ENCODE data around the gene ADAMTS13. TPM values are rescaled to one million over a fixed set of nuclear protein-coding genes. Genes with fewer than 3 reads are reported as not detected.

Gene ADAMTS13
- total and polyA plus RNA-seq, 2 donors (not counting 3 experiments of a cell fraction or from before 2014, with no cell fraction given), result 1.5 to 2.5 TPM

DNA sequence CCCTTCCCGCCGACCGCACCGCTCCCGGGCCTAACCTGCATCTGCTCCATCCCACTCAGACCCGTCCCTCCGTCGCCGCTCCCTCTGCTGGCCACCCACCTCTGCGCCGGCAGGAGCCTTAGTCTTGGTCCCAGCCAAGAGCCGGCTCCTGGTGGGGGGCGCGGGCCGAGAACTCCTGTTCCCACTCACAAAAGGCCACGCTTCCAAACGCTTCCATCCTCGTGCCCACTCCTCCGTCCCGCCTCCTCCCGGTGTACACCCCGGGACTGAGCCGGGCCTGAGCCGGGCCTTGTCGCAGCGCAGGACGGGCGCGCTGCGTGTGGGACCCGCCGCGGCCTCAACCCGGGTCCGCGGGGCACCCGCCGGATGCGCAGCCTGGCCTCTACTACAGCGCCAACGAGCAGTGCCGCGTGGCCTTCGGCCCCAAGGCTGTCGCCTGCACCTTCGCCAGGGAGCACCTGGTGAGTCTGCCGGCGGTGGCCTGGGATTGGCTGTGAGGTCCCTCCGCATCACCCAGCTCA is 7.5 kb downstream of the ADAMTS13 start:
- Histone ChIP-seq H4K20me1 (replicated peaks; ENCODE audit: control insufficient read depth, extremely low read depth, insufficient read depth, low read length) (no peaks in the 10 kb centered on the region), H3K27me3 (ENCODE audit: control insufficient read depth in 2 of 2, insufficient read depth in 2 of 2, low read length in 2 of 2) (peaks cover 9 to 19% of the 10 kb centered on the region in 2 experiments), H3K9ac (replicated peaks; ENCODE audit: extremely low read depth, insufficient read depth, low read length) (no peak overlapping the region), H2AFZ (ENCODE audit: low read depth, low read length) (no peak overlapping the region), H3K79me2 (ENCODE audit: control insufficient read depth, insufficient read depth, low read length) (no peaks in the 10 kb centered on the region), H3K27ac (ENCODE audit: insufficient read depth, low read depth, low read length) (no peak overlapping the region), H3K36me3 (ENCODE audit: control insufficient read depth in 2 of 2, extremely low read depth in 1 of 2, insufficient read depth in 2 of 2, low read length in 2 of 2) (no peaks in the 10 kb centered on the region), H3K9me3 (replicated peaks; ENCODE audit: control insufficient read depth, insufficient read depth, low read length) (no peaks in the 10 kb centered on the region), H3K4me2 (ENCODE audit: insufficient read depth, low read length) (no peak overlapping the region), H3K9me1 (replicated peaks; ENCODE audit: control insufficient read depth, extremely low read depth, insufficient read depth, low read length) (no peaks in the 10 kb centered on the region), H3K4me1 (ENCODE audit: control insufficient read depth, extremely low read depth, insufficient read depth, low read length) (no peaks in the 10 kb centered on the region), H3K4me3 (replicated peaks in 1 of 3; ENCODE audit: insufficient read depth in 1 of 3, low read depth in 1 of 3, low read length in 3 of 3) (no peak overlapping the region)
- BruUV-seq (replicated peaks), result no TSS peak
- POLR2A ChIA-PET, result no interaction called here
- CTCF ChIA-PET, result no interaction called here
- TF ChIP-seq POLR2AphosphoS5 (IDR thresholded peaks at IDR 0.05; ENCODE audit: insufficient read depth, low read depth, low read length), result no peak
- TF ChIP-seq, protein P1, sequence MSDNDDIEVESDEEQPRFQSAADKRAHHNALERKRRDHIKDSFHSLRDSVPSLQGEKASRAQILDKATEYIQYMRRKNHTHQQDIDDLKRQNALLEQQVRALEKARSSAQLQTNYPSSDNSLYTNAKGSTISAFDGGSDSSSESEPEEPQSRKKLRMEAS (IDR thresholded peaks at IDR 0.05; ENCODE audit: insufficient read depth, insufficient read length), result no peak
- TF ChIP-seq JUN (IDR thresholded peaks at IDR 0.05; ENCODE audit: borderline replicate concordance, insufficient read depth, insufficient read length, low read depth), result no peak
- TF ChIP-seq GATA2 (IDR thresholded peaks at IDR 0.05; ENCODE audit: insufficient read depth, insufficient read length, low read depth, low read length), result no peak
- TF ChIP-seq MYC (IDR thresholded peaks at IDR 0.05; ENCODE audit: low read depth, low read length), result no peak
- TF ChIP-seq EZH2 (IDR thresholded peaks at IDR 0.05; ENCODE audit: borderline replicate concordance, low read depth, low read length, severe bottlenecking), result peak; percentile 17
- TF ChIP-seq, protein P2, sequence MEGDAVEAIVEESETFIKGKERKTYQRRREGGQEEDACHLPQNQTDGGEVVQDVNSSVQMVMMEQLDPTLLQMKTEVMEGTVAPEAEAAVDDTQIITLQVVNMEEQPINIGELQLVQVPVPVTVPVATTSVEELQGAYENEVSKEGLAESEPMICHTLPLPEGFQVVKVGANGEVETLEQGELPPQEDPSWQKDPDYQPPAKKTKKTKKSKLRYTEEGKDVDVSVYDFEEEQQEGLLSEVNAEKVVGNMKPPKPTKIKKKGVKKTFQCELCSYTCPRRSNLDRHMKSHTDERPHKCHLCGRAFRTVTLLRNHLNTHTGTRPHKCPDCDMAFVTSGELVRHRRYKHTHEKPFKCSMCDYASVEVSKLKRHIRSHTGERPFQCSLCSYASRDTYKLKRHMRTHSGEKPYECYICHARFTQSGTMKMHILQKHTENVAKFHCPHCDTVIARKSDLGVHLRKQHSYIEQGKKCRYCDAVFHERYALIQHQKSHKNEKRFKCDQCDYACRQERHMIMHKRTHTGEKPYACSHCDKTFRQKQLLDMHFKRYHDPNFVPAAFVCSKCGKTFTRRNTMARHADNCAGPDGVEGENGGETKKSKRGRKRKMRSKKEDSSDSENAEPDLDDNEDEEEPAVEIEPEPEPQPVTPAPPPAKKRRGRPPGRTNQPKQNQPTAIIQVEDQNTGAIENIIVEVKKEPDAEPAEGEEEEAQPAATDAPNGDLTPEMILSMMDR (IDR thresholded peaks at IDR 0.05; ENCODE audit: extremely low read depth in 1 of 2, insufficient read depth in 1 of 2, low read depth in 1 of 2, low read length in 2 of 2), result peak; percentile 30 to 64
- TF ChIP-seq POLR2A (IDR thresholded peaks at IDR 0.05; ENCODE audit: low read depth, low read length), result no peak
- TF ChIP-seq FOS (IDR thresholded peaks at IDR 0.05; ENCODE audit: borderline replicate concordance, insufficient read depth, low read length), result no peak
- FAIRE-seq (no peak), DNase-seq (ENCODE audit: low read depth, low spot score) (peak; percentile 8)
- dilution Hi-C loops (cut with MboI; ENCODE audit: extremely low pct_ligation_motif_present, low sequenced_read_pairs) (no loop called here), intact Hi-C loops (cut with micrococcal nuclease) (no loop called here)

Data from endothelial cell of umbilical vein (primary cell).